Measurements from ENCODE around the gene PRSS8.

The PRSS8 gene

DNA sequence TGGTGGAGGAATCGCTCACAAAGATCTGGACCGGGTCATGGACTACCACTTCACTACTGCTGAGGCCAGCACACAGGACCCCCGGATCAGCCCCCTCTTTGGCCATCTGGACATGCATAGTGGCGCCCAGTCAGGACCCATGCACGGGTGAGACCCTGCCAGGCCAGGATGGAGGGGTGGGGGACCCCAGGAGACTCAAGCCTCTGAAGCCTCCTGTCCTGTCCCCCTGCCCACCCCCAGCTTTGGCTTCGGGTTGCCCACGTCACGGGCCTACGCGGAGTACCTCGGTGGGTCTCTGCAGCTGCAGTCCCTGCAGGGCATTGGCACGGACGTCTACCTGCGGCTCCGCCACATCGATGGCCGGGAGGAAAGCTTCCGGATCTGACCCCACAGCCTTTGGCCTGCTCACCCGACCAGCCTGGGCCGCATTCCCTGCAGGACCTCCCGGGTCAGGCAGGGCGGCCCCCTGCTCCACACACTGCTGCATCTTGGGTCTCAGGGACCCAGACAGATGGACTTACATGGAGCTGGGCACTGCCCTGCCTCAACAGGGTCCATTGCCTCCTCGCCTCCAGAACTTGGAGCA lies 23.6 kb downstream of the PRSS8 start:
- TF ChIP-seq, protein P1, sequence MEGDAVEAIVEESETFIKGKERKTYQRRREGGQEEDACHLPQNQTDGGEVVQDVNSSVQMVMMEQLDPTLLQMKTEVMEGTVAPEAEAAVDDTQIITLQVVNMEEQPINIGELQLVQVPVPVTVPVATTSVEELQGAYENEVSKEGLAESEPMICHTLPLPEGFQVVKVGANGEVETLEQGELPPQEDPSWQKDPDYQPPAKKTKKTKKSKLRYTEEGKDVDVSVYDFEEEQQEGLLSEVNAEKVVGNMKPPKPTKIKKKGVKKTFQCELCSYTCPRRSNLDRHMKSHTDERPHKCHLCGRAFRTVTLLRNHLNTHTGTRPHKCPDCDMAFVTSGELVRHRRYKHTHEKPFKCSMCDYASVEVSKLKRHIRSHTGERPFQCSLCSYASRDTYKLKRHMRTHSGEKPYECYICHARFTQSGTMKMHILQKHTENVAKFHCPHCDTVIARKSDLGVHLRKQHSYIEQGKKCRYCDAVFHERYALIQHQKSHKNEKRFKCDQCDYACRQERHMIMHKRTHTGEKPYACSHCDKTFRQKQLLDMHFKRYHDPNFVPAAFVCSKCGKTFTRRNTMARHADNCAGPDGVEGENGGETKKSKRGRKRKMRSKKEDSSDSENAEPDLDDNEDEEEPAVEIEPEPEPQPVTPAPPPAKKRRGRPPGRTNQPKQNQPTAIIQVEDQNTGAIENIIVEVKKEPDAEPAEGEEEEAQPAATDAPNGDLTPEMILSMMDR (conservative IDR thresholded peaks at IDR 0.05; ENCODE audit: low read length), result no peak
- H3K4me3 ChIP-seq (ENCODE audit: low read length), result no peak overlapping the region
- DNase-seq (ENCODE audit: low read depth), result no peak

DNA sequence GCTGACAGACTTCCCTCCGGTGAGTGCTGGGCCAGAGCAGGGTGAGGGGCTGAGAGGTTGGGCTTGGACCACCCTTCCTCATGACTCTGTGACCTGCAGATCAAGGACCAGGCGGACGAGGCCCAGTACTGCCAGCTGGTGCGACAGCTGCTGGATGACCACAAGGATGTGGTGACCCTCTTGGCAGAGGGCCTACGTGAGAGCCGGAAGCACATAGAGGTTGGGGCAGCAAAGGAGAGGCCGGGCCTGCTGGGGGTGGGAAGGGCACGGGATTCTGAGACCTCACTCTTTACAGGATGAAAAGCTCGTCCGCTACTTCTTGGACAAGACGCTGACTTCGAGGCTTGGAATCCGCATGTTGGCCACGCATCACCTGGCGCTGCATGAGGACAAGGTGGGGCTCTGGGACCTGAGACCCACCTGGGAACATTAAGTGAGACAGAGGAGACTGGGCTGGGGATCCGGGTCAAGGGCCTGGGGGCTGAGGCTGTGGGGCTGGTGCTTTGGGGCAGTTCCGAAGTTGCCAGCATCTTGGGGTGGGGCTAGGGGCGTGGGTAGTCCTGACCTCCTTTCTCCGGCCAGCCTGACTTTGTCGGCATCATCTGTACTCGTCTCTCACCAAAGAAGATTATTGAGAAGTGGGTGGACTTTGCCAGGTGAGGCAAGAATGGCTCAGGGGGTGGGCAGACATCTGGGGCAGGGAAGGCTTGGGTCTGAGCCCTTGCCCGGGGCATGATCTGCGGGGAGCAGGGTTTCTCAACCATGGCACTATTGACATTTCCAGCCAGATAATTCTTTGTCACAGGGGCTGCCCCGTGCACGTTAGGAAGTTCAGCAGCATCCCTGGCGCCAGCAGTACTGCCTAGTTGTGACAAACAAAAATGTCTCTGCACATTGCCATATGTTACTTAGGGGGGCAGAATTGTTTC lies 25.2 kb downstream of the PRSS8 start:
- TF ChIP-seq, protein P1 (conservative IDR thresholded peaks at IDR 0.05; ENCODE audit: low read length), result no peak
- no peak for DNase-seq (ENCODE audit: low read depth)
- H3K4me3 ChIP-seq (ENCODE audit: low read length), result no peak overlapping the region; the same call in 1 of the 2 replicates

DNA sequence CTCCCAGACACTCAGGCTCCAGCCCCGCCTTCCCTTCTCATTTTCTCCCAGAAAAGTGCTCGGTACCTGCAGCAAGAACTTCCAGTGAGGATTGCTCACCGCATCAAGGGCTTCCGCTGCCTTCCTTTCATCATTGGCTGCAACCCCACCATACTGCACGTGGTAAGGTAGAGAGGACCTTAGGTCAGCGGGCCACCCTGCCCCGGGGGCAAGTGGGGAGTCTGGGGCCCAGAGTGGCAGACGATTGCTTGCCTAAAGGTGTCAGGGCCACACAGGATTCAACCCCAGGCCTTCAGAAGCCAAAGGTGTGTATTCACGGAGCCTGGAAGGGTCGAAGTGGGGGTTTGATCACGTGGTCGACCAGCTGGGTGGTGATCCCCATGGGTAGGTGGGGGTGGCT lies 25.9 kb downstream of the PRSS8 start:
- DNase-seq (ENCODE audit: low read depth), result no peak
- no peak overlapping the region; the same call in 1 of the 2 replicates for H3K4me3 ChIP-seq (ENCODE audit: low read length)
- TF ChIP-seq, protein P1 (conservative IDR thresholded peaks at IDR 0.05; ENCODE audit: low read length), result no peak

DNA sequence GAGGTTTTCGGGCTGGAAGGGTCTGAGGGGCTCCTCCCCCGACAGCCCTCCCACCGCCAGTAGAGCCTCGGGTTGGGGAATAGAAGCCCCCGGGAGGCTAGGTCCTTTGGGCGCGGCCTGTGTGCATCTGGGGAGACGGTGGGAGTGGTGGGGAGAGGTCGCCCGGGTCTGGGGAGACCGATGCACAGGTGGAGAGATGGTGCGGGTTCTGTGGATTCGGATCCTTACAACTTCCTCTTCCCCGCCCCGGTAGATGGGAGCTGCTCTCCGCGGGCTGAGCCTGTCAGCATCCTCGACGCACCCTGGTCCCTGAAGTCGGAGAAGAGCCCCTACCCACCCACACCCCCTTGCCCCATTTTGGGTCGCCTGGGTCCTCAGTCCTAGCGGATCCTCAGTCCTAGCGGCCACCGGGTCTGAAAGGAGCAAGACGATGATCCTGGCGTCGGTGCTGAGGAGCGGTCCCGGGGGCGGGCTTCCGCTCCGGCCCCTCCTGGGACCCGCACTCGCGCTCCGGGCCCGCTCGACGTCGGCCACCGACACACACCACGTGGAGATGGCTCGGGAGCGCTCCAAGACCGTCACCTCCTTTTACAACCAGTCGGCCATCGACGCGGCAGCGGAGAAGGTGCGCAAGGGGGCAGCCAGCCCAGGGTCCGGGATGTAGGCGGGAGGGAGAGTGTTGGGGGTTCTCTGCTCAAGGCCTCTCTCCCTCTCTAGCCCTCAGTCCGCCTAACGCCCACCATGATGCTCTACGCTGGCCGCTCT lies 26.6 kb downstream of the PRSS8 start:
- DNase-seq (ENCODE audit: low read depth), result no peak
- peak overlapping the region; percentile 74 for H3K4me3 ChIP-seq (ENCODE audit: low read length)
- TF ChIP-seq, protein P1 (conservative IDR thresholded peaks at IDR 0.05; ENCODE audit: low read length), result no peak

DNA sequence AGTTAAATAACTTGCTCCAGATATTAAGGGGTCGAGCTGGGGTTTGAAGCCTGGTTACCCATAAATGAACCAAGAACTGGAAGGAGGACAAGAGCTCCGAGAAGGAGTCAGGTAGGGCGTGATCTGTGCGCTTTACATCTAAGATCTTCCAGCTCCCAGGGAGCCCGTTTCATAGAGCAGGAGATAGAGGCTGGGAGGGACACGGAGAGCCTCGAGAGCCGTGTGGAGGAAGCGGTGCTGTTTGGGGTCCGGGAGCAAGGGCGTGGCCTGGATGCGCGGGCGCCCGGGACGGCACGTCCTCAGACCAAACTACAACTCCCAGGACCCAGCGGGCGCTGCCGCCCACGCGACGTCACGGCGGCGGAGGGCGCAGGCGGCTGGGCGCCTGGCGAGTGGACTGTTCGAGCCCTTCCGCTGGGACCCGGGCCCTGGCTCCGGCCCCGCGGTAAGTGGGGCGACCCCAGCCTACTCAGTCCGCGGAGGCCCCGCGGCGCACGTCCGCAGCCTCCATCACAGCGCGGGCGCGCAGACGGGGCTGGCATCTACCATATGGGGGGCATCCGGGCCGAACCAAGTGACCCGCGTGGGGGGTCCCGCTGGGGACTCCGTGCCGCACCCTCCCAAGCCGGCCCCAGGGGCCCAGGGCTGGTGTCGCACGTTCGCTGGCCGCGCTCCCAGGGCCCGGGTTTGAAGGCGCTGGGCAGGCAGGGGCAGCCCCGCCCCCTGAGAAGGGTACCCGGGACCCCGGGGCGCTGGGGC lies 27.3 kb downstream of the PRSS8 start, which contains the start of gene BCKDK:
Gene BCKDK, plus strand, starts transcription at position 352 of the 759 bp plus-strand sequence. CDS start 838 bp downstream, outside the sequence.
- TF ChIP-seq, protein P1 (conservative IDR thresholded peaks at IDR 0.05; ENCODE audit: low read length), result no peak
- DNase-seq (ENCODE audit: low read depth), result peak; percentile 68
- H3K4me3 ChIP-seq (ENCODE audit: low read length), result peak within 1 kb of the TSS; percentile 74

DNA sequence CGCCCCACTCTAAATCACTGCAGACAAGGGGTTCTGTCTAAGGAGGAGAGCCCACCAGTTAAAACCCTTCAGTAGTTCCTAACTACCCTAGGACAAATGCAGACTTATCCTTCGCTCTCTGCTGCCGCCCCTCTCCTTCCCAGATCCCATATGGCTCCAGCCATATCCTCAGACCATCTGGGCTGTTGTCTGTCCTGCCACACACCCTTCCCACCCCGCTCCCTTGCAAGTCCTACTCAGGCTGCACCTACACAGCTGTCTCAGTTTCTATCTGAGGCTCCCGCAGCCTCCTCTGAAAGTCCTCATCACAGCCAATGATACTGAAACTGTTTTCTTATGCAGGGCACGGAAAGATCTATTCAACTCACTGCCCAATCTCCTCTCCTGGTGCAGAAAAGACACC lies 28.1 kb downstream of the PRSS8 start:
- no peak for DNase-seq (ENCODE audit: low read depth)
- TF ChIP-seq, protein P1 (conservative IDR thresholded peaks at IDR 0.05; ENCODE audit: low read length), result no peak
- H3K4me3 ChIP-seq (ENCODE audit: low read length), result no peak overlapping the region; the same call in 1 of the 2 replicates

All from AG10803 (cell line).